GM10847 (cell line): Measurements from ENCODE around the gene AUP1.

Source experiments
- POLR2A ChIP-seq: IDR thresholded peaks from 2 replicates; pipeline ENCODE4 v1.6.1; 2011; ENCODE audit not compliant: insufficient read length; ENCODE audit errors: extremely low read depth

The AUP1 gene

GRCh38 chr2:74562126-74562775 lies 32.7 kb upstream of the AUP1 start:
- no peak for TF ChIP-seq POLR2A

- TF ChIP-seq POLR2A = no peak
Measured at GRCh38 chr2:74560591-74560990, 31.1 kb upstream of the AUP1 start.

- TF ChIP-seq POLR2A = no peak
Measured at GRCh38 chr2:74559912-74560311, 30.4 kb upstream of the AUP1 start.

- no peak for TF ChIP-seq POLR2A
Measured at GRCh38 chr2:74558284-74559230, 29.1 kb upstream of the AUP1 start.

GRCh38 chr2:74556831-74557370 lies 27.4 kb upstream of the AUP1 start:
- TF ChIP-seq POLR2A = no peak

- no peak for TF ChIP-seq POLR2A
Measured at GRCh38 chr2:74556159-74556558, 26.7 kb upstream of the AUP1 start.

GRCh38 chr2:74555610-74556103 lies 26.2 kb upstream of the AUP1 start:
- no peak for TF ChIP-seq POLR2A

- TF ChIP-seq POLR2A = peak; percentile 21
Measured at GRCh38 chr2:74554820-74555531, 25.5 kb upstream of the AUP1 start.

- TF ChIP-seq POLR2A = no peak
Measured at GRCh38 chr2:74553892-74554819, 24.6 kb upstream of the AUP1 start, which contains the start of the genes DOK1 and LOXL3. TSS of gene DOK1 (plus strand) at chr2:74554720. CDS start at chr2:74554755, 35 bp downstream. TSS of gene LOXL3 (minus strand) at chr2:74553942. CDS start at chr2:74552634, 1,308 bp downstream.

- TF ChIP-seq POLR2A = peak; percentile 21
Measured at GRCh38 chr2:74552914-74553811, 23.7 kb upstream of the AUP1 start.

GRCh38 chr2:74551942-74552913 lies 22.7 kb upstream of the AUP1 start:
- no peak for TF ChIP-seq POLR2A

- TF ChIP-seq POLR2A = no peak
Measured at GRCh38 chr2:74551530-74551929, 22.0 kb upstream of the AUP1 start.
